Effector memory CD8-positive, alpha-beta T cell (primary cell): ENCODE measurements around the gene BDH1.
"Not testable (repeated sequence)": the region's sequence is repeated elsewhere in the genome, so short reads cannot be mapped to it uniquely, and the experiment has no call there.

ENCODE experiments used
- ATAC-seq: fragments of 150-1000 bp; cut with Tn5 transposase; replicated peaks from 2 replicates; pipeline ENCODE4 v1.10.0; 2021; ENCODE audit warnings: mild to moderate bottlenecking, moderate library complexity
- DNase-seq, 3 experiments: peaks; one replicate each; pipeline ENCODE4 v3.0.0; 2021
- H3K27ac Mint-ChIP-seq, 2 donors: one replicate each; pipeline ENCODE4 v1.8.0; 2022; ENCODE audit warnings: mild to moderate bottlenecking in 2 of 2, mixed read lengths in 2 of 2, moderate library complexity in 2 of 2
- H3K27me3 Mint-ChIP-seq, 2 donors: one replicate each; pipeline ENCODE4 v1.8.0; 2022; ENCODE audit warnings: mixed read lengths in 2 of 2
- H3K36me3 Mint-ChIP-seq: one replicate; pipeline ENCODE4 v1.8.0; 2022; ENCODE audit warnings: mild to moderate bottlenecking, moderate library complexity, mixed read lengths; ENCODE audit not compliant: insufficient read depth
- H3K4me1 Mint-ChIP-seq, 2 donors: one replicate each; pipeline ENCODE4 v1.8.0; 2022; ENCODE audit warnings: low read depth in 2 of 2, mixed read lengths in 2 of 2
- H3K4me3 Mint-ChIP-seq, 2 donors: one replicate each; pipeline ENCODE4 v1.8.0; 2022; ENCODE audit warnings: mild to moderate bottlenecking in 2 of 2, mixed read lengths in 2 of 2, moderate library complexity in 2 of 2
- H3K9me3 Mint-ChIP-seq, 2 donors: one replicate each; pipeline ENCODE4 v1.8.0; 2022; ENCODE audit warnings: mixed read lengths in 2 of 2
- total RNA-seq, 9 experiments: gene quantifications; one replicate each; lab custom pipeline; 2026; lab: John Stamatoyannopoulos, UW

The BDH1 gene
- total RNA-seq, result 18.1 to 65.3 (median 42.0) reads per million in 9 experiments

DNA sequence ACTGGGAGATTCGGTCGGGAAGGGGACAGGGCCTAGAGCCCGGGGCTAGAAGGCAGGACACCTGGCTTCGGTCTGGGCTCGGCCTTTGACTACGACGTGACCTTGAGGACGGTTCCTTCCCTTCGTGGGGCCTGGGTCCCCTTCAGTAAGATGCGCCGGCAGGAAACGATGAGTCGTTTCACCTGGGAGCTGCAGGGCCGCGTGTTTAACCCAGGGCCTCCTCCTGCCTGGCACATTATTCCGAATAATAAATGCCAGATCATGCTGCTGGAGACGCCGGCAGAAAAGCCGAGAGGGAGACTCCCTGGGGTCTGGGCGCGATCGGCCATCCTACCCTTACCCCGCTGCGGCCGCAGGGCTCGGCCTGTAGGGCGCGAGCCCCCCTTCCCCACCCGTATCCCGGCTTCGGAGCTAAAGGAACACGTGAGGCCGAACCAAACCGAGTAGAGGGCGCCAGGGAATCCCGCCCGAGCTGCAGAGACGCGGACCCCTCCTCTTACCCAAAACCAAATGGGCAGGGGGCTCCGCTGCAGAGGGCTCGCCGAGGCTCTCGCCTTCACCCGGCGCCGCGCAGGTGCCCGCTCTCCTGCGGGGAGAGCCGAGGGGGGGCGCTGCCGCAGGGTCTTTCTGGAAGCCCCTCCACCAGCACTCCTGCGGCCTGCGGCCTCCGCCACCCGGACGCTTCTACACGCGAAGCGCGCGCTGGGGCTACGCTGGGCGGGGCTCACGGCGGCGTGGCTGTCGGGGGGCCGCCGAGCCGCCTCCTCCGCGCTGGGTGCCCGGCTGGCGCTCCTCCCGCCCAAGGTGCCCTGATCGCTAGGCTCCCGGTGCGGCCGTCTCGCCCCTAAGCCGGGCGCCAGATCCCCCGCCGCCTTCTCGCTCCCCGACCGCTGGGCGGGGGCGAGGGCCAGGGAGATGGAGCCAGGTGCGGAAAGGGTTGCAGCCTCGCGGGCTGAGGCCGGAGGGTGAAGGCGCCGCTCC, at the start of gene BDH1:
Gene BDH1, minus strand, starts transcription at position 688 of the 981 bp plus-strand sequence. CDS start 9,525 bp downstream, outside the sequence.
- Mint-ChIP-seq H3K9me3 (no peaks in the 10 kb centered on the region), H3K36me3 (peaks cover 6% of the 10 kb centered on the region), H3K27ac (peak within 1 kb of the TSS; percentile 54 to 83), H3K4me1 (peaks cover 5 to 15% of the 10 kb centered on the region in 2 donors), H3K27me3 (peaks cover 11 to 12% of the 10 kb centered on the region in 2 donors), H3K4me3 (peak within 1 kb of the TSS; percentile 85 to 87)
- peak; percentile 37 to 52 (median 38) for DNase-seq
- ATAC-seq, result peak; percentile 44

GRCh38 chr3:197603317-197603933, 47.7 kb upstream of the BDH1 start:
- no peak for DNase-seq
- Mint-ChIP-seq H3K4me3 (no peak overlapping the region), H3K27me3 (no peaks in the 10 kb centered on the region), H3K4me1 (peaks cover 5 to 6% of the 10 kb centered on the region in 2 donors), H3K9me3 (no peaks in the 10 kb centered on the region), H3K27ac (no peak overlapping the region), H3K36me3 (peaks cover 4% of the 10 kb centered on the region)
- ATAC-seq, result no peak

DNA sequence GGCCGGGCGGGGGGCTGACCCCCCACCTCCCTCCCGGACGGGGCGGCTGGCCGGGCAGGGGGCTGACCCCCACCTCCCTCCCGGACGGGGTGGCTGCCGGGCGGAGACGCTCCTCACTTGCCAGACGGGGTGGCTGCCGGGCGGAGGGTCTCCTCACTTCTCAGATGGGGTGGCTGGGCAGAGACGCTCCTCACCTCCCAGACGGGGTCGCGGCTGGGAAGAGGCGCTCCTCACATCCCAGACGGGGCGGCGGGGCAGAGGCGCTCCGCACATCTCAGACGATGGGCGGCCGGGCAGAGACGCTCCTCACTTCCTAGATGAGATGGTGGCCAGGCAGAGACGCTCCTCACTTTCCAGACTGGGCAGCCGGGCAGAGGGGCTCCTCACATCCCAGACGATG, 46.6 kb upstream of the BDH1 start:
- not testable (repeated sequence) for ATAC-seq, H3K4me3 Mint-ChIP-seq, DNase-seq, H3K4me1 Mint-ChIP-seq, H3K27ac Mint-ChIP-seq, H3K36me3 Mint-ChIP-seq, H3K27me3 Mint-ChIP-seq, H3K9me3 Mint-ChIP-seq

DNA sequence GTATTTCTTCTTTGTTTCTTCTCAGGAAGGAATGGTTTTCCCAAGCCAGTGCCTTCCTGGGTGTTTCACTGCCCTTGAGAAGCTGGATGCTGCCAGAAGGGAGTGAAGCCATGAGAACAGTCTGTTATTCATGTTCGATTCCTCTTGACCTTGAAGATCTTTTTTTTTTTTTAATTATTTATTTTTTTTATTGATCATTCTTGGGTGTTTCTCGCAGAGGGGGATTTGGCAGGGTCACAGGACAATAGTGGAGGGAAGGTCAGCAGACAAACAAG, 45.7 kb upstream of the BDH1 start:
- not testable (repeated sequence) for H3K9me3 Mint-ChIP-seq, H3K36me3 Mint-ChIP-seq, H3K27me3 Mint-ChIP-seq, DNase-seq, H3K4me1 Mint-ChIP-seq, ATAC-seq, H3K27ac Mint-ChIP-seq, H3K4me3 Mint-ChIP-seq

- Mint-ChIP-seq H3K4me3 (no peak overlapping the region), H3K36me3 (no peaks in the 10 kb centered on the region), H3K9me3 (no peaks in the 10 kb centered on the region), H3K27me3 (no peaks in the 10 kb centered on the region), H3K27ac (no peak overlapping the region), H3K4me1 (peaks cover 5 to 6% of the 10 kb centered on the region in 2 donors)
- ATAC-seq, result no peak
- no peak for DNase-seq
Observed at GRCh38 chr3:197600796-197601565, 45.2 kb upstream of the BDH1 start.

GRCh38 chr3:197599089-197599765, 43.5 kb upstream of the BDH1 start:
- no peak overlapping the region for H3K27ac Mint-ChIP-seq
- H3K27me3 Mint-ChIP-seq, result peaks cover 0 to 6% of the 10 kb centered on the region in 2 donors
- H3K4me3 Mint-ChIP-seq, result no peak overlapping the region
- H3K36me3 Mint-ChIP-seq, result no peaks in the 10 kb centered on the region
- DNase-seq (peak; percentile 74 to 82 (median 76)), ATAC-seq (peak; percentile 99)
- peaks cover 5 to 6% of the 10 kb centered on the region in 2 donors for H3K4me1 Mint-ChIP-seq
- no peaks in the 10 kb centered on the region for H3K9me3 Mint-ChIP-seq

DNA sequence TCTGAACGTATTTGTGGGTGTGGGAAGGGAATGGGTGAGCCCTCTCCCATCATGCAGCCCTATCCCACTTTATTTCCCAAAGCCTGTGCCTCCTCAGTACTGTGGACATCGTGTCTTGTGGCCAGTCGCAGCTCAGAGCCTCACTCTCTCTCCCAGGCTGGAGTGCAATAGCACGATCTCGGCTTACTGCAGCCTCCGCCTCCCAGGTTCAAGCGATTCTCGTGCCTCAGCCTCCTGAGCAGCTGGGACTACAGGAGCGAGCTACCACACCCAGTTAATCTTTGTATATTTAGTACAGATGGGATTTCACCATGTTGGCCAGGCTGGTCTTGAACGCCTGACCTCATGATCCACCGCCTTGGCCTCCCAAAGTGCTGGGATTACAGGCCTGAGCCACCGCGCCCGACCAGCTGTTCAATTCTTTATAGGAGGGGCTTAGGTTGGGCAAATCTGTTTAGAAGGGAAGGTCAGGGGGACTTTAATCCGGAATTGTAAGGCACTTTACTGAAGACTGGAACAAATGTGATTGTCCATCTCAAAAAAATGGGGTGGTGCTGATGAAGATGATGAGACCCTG, 42.7 kb upstream of the BDH1 start:
- H3K4me3 Mint-ChIP-seq, result no peak overlapping the region
- H3K9me3 Mint-ChIP-seq, result no peaks in the 10 kb centered on the region
- H3K36me3 Mint-ChIP-seq, result no peaks in the 10 kb centered on the region
- ATAC-seq (no peak), DNase-seq (no peak)
- no peak overlapping the region for H3K27ac Mint-ChIP-seq
- H3K4me1 Mint-ChIP-seq, result peaks cover 5 to 6% of the 10 kb centered on the region in 2 donors
- H3K27me3 Mint-ChIP-seq, result peaks cover 0 to 6% of the 10 kb centered on the region in 2 donors

GRCh38 chr3:197597335-197597734, 41.6 kb upstream of the BDH1 start:
- Mint-ChIP-seq H3K27ac (no peak overlapping the region), H3K36me3 (no peaks in the 10 kb centered on the region), H3K9me3 (no peaks in the 10 kb centered on the region), H3K4me3 (no peak overlapping the region), H3K27me3 (peaks cover 0 to 10% of the 10 kb centered on the region in 2 donors), H3K4me1 (peaks cover 5 to 6% of the 10 kb centered on the region in 2 donors)
- DNase-seq (no peak), ATAC-seq (no peak)

DNA sequence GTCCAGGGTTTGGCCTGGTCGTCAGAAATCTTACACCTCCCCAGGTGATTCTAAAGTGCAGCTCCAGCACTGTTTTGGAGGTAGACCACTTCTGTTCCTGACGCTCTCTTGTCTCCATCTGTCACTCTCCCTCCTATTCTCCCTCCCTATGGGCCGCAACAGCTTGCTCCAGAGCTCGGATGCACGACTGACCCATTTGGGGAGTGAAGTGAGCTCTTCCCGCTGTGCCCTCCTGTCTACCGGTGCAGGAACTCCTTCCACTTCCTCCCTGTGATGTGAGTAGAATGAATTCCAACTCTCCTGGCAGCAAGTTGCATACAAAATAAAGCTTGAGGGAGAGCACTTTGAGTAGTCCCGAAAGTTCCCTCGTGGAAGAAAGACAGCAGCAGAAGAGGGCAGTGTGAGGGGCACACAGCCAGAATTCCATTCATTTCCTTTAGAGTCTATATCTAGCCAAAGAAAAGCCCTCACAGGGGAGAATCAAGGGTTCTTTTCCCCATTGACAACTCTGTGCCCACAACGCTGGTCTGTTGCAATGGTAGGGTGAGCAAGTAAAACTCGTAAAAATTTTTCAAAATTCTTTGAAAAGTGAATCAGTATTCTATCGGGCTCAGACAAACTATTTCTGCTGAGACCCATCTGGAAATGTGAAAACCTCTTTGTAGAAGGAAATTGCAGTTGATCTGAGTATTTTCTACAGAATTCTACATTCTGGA, 39.9 kb upstream of the BDH1 start:
- DNase-seq, result no peak
- H3K4me3 Mint-ChIP-seq, result no peak overlapping the region
- H3K36me3 Mint-ChIP-seq, result no peaks in the 10 kb centered on the region
- H3K9me3 Mint-ChIP-seq, result no peaks in the 10 kb centered on the region
- no peak for ATAC-seq
- no peak overlapping the region for H3K27ac Mint-ChIP-seq
- peaks cover 5 to 6% of the 10 kb centered on the region in 2 donors for H3K4me1 Mint-ChIP-seq
- peaks cover 0 to 11% of the 10 kb centered on the region in 2 donors for H3K27me3 Mint-ChIP-seq

- Mint-ChIP-seq H3K27ac (no peak overlapping the region), H3K27me3 (peaks cover 0 to 11% of the 10 kb centered on the region in 2 donors), H3K9me3 (no peaks in the 10 kb centered on the region), H3K36me3 (no peaks in the 10 kb centered on the region), H3K4me3 (no peak overlapping the region), H3K4me1 (no peaks in the 10 kb centered on the region)
- no peak for DNase-seq
- ATAC-seq, result no peak
Observed at GRCh38 chr3:197593046-197593380, 37.2 kb upstream of the BDH1 start.

GRCh38 chr3:197592361-197593045, 36.7 kb upstream of the BDH1 start:
- no peak overlapping the region for H3K4me3 Mint-ChIP-seq
- ATAC-seq, result no peak
- H3K36me3 Mint-ChIP-seq, result no peaks in the 10 kb centered on the region
- no peak overlapping the region for H3K27ac Mint-ChIP-seq
- peaks cover 3 to 16% of the 10 kb centered on the region in 2 donors for H3K27me3 Mint-ChIP-seq
- no peaks in the 10 kb centered on the region for H3K9me3 Mint-ChIP-seq
- DNase-seq, result no peak
- no peaks in the 10 kb centered on the region for H3K4me1 Mint-ChIP-seq

- no peak for ATAC-seq
- H3K27me3 Mint-ChIP-seq, result peaks cover 8 to 20% of the 10 kb centered on the region in 2 donors
- H3K9me3 Mint-ChIP-seq, result no peaks in the 10 kb centered on the region
- no peaks in the 10 kb centered on the region for H3K4me1 Mint-ChIP-seq
- H3K36me3 Mint-ChIP-seq, result no peaks in the 10 kb centered on the region
- H3K4me3 Mint-ChIP-seq, result no peak overlapping the region
- DNase-seq, result no peak
- H3K27ac Mint-ChIP-seq, result no peak overlapping the region
Observed at GRCh38 chr3:197591816-197592215, 36.0 kb upstream of the BDH1 start.
